AG04450 (cell line): Measurements from ENCODE around the gene CYP27C1. TPM values are rescaled to one million over a fixed set of nuclear protein-coding genes. Genes with fewer than 3 reads are reported as not detected.

Experiments
- CTCF ChIA-PET: fragments of 300-600, 350-600 bp; formaldehyde crosslinking; extraction: SDS; loops from one replicate; lab custom pipeline; 2022; ENCODE audit warnings: antibody characterized with exemption, inconsistent platforms; lab: Charles Lee
- POLR2A ChIA-PET: fragments of 350-600 bp; formaldehyde crosslinking; extraction: SDS; loops from one replicate; lab custom pipeline; 2021; ENCODE audit warnings: antibody characterized with exemption, inconsistent platforms; lab: Yijun Ruan, JAX
- DNase-seq: peaks from one replicate; pipeline ENCODE4 v3.0.0-alpha.2; 2011; ENCODE audit warnings: low read depth, low spot score
- H3K27ac ChIP-seq: one replicate; pipeline ENCODE4 v1.5.1; 2012; ENCODE audit warnings: low read depth, low read length, control low read depth
- H3K27me3 ChIP-seq: one replicate; pipeline ENCODE4 v1.6.0; 2012; ENCODE audit warnings: low read length; ENCODE audit not compliant: control insufficient read depth, insufficient read depth
- H3K4me3 ChIP-seq: 2 replicates; pipeline ENCODE4 v1.5.1; 2011; ENCODE audit warnings: mild to moderate bottlenecking, low read depth, low read length, control low read depth
- H3K9me3 ChIP-seq: 2 replicates; pipeline ENCODE4 v1.5.1; 2012; ENCODE audit warnings: low read length; ENCODE audit not compliant: control insufficient read depth, insufficient read depth
- CTCF ChIP-seq: IDR thresholded peaks from 2 replicates; pipeline ENCODE4 v1.5.1; 2011; ENCODE audit warnings: low read depth, low read length, control low read depth, inconsistent platforms
- polyA minus RNA-seq: library from RNA; depleted of rRNA, polyadenylated mRNA; stranded (reverse); fragments of >200 nt; gene quantifications from 2 replicates; pipeline ENCODE4 v1.2.3, GENCODE V29; 2011; rRNA and poly(A)+ RNA removed
- polyA plus RNA-seq: library from polyadenylated mRNA; depleted of rRNA; stranded (reverse); fragments of >200 nt; gene quantifications from 2 replicates; pipeline ENCODE4 v1.2.3, GENCODE V29; 2011; rRNA removed

CYP27C1 gene
- polyA plus RNA-seq = not detected in 2 replicates
- polyA minus RNA-seq = not detected in 2 replicates

GRCh38 chr2:127220102-127220767 is at the start of gene CYP27C1:
Gene CYP27C1 (minus strand): TSS chr2:127220299. CDS start chr2:127220270, 29 bp downstream.
- CTCF ChIA-PET = no interaction called here
- POLR2A ChIA-PET = interaction anchor here (0.7 kb wide), 1 partner anchor 636 kb away, joined by 7 read pairs; no protein-coding TSS in a partner anchor
- Histone ChIP-seq H3K9me3 (peaks cover 7% of the 10 kb centered on the region), H3K4me3 (peak within 1 kb of the TSS; percentile 43), H3K27ac (no peak within 1 kb of the TSS), H3K27me3 (peaks cover 49% of the 10 kb centered on the region)
- no peak for TF ChIP-seq CTCF
- no peak for DNase-seq

- no peak for DNase-seq
- Histone ChIP-seq H3K27ac (no peak overlapping the region), H3K27me3 (no peaks in the 10 kb centered on the region), H3K9me3 (no peaks in the 10 kb centered on the region), H3K4me3 (no peak overlapping the region)
- ChIA-PET POLR2A (no interaction called here), CTCF (no interaction called here)
- no peak for TF ChIP-seq CTCF
Observed at GRCh38 chr2:127261804-127262406, 41.8 kb upstream of the CYP27C1 start.

GRCh38 chr2:127259355-127259754 is 39.3 kb upstream of the CYP27C1 start:
- no peaks in the 10 kb centered on the region for H3K9me3 ChIP-seq
- no peak overlapping the region for H3K4me3 ChIP-seq
- H3K27ac ChIP-seq = no peak overlapping the region
- no peaks in the 10 kb centered on the region for H3K27me3 ChIP-seq
- POLR2A ChIA-PET = no interaction called here
- no peak for DNase-seq
- CTCF ChIA-PET = no interaction called here
- TF ChIP-seq CTCF = no peak

- no peak for DNase-seq
- TF ChIP-seq CTCF = no peak
- ChIA-PET CTCF (no interaction called here), POLR2A (no interaction called here)
- Histone ChIP-seq H3K9me3 (no peaks in the 10 kb centered on the region), H3K4me3 (no peak overlapping the region), H3K27me3 (no peaks in the 10 kb centered on the region), H3K27ac (no peak overlapping the region)
Observed at GRCh38 chr2:127256866-127257265, 36.8 kb upstream of the CYP27C1 start.

GRCh38 chr2:127256381-127256780 is 36.3 kb upstream of the CYP27C1 start:
- CTCF ChIA-PET = interaction anchor here (0.7 kb wide), 1 partner anchor 479 kb away, joined by 3 read pairs; no protein-coding TSS in a partner anchor
- no peak for TF ChIP-seq CTCF
- H3K4me3 ChIP-seq = no peak overlapping the region
- DNase-seq = no peak
- H3K9me3 ChIP-seq = no peaks in the 10 kb centered on the region
- no peaks in the 10 kb centered on the region for H3K27me3 ChIP-seq
- H3K27ac ChIP-seq = no peak overlapping the region
- POLR2A ChIA-PET = no interaction called here
